Heart left ventricle (tissue), 16 donors: ENCODE data around the gene CBX6. TPM values are rescaled to one million over a fixed set of nuclear protein-coding genes. Genes with fewer than 3 reads are reported as not detected.

Source experiments
- ATAC-seq, 4 donors: fragments of 200-7000 bp; cut with Tn5 transposase; one replicate each; pipeline ENCODE4 v1.9.1; 2020 to 2022; ENCODE audit warnings: moderate library complexity in 4 of 4, mild to moderate bottlenecking in 3 of 4, moderate number of reproducible peaks in 1 of 4
- DNase-seq, 5 donors: peaks; one replicate each; pipeline ENCODE4 v3.0.0-alpha.2; 2020
- H3K27ac ChIP-seq, 12 donors: fragments of 200-600 bp; sonication (generic) in 4 of 12; one replicate each; pipeline versions ENCODE4 v1.5.0 to v1.8.0; 2016 to 2022; ENCODE audit warnings: mild to moderate bottlenecking in 2 of 12
- H3K27me3 ChIP-seq, 9 donors: fragments of 200-600 bp; sonication (generic) in 2 of 9; one replicate each; pipeline versions ENCODE4 v1.5.1 to v1.8.0; 2016 to 2022; ENCODE audit warnings: mild to moderate bottlenecking in 3 of 9
- H3K36me3 ChIP-seq, 9 donors: fragments of 200-600 bp; sonication (generic) in 2 of 9; one replicate each; pipeline versions ENCODE4 v1.5.0 to v1.8.0; 2018 to 2022; ENCODE audit warnings: mild to moderate bottlenecking in 2 of 9
- H3K4me1 ChIP-seq, 12 donors: fragments of 200-600 bp; sonication (generic) in 4 of 12; one replicate each; pipeline versions ENCODE4 v1.5.0 to v1.8.0; 2016 to 2022; ENCODE audit warnings: mild to moderate bottlenecking in 3 of 12
- H3K4me3 ChIP-seq, 12 donors: fragments of 200-600 bp; sonication (generic) in 4 of 12; one replicate each; pipeline versions ENCODE4 v1.5.0 to v1.8.0; 2017 to 2022; ENCODE audit warnings: mild to moderate bottlenecking in 9 of 12, moderate library complexity in 4 of 12
- H3K9me3 ChIP-seq, 12 donors: fragments of 200-600 bp; sonication (generic) in 4 of 12; one replicate each; pipeline versions ENCODE4 v1.5.0 to v1.8.0; 2016 to 2022; ENCODE audit warnings: mild to moderate bottlenecking in 1 of 12
- CTCF ChIP-seq, 12 donors: fragments of 200-600 bp; sonication (generic) in 4 of 12; IDR thresholded peaks; one replicate each; pipeline versions ENCODE4 v1.5.0 to v1.8.0; 2018 to 2022; ENCODE audit warnings: antibody characterized with exemption in 12 of 12, mild to moderate bottlenecking in 5 of 12
- POLR2A ChIP-seq, 2 donors: fragments of 450-650 bp; IDR thresholded peaks; one replicate each; pipeline ENCODE4 v1.6.1; 2017; ENCODE audit warnings: antibody characterized with exemption in 2 of 2, mild to moderate bottlenecking in 2 of 2, moderate library complexity in 2 of 2
- WGBS, 4 donors: extraction: QIAGEN DNeasy Blood & Tissue Kit in 2 of 4; methylation state at CpG; one replicate each; pipeline versions ENCODE4 v1.1.5 to v1.1.7; 2013 to 2018; 5-methylcytosine and 5-hydroxymethylcytosine counted together
- intact Hi-C, 10 donors: fragments of 100-400 bp; cut with DNase I; formaldehyde crosslinking; loops; one replicate each; pipeline versions ENCODE4 v1.11.1 to v1.14.2; 2022
- polyA plus RNA-seq, 2 donors: library from polyadenylated mRNA; stranded (reverse); fragments of 200-250 nt; gene quantifications; one replicate each; pipeline ENCODE4 v1.2.3, GENCODE V29; 2013
- total RNA-seq, 9 donors: library from RNA; depleted of rRNA in 2 of 9; stranded (reverse); fragments of >200 nt in 2 of 9; fragmentation: NEBNext Ultra II Directional in 3 of 9; extraction: Animal tissue kit (Norgen Biotek cat#: 25700) in 3 of 9; gene quantifications; one replicate each; pipeline versions ENCODE4 v1.1.0 to v1.2.4, GENCODE V29; 2016 to 2023
- donor health status: ischemic (EF 13 %, LVEDD 7.1; RV severe dilation, severe dysfunction).
- donor health status: healthy with polysubstance abuse.
- donor health status: DM: no; HTN: yes; CAD: no.
- donor health status: DM: no; HTN: no; CAD: no.
- donor health status: ischemic (EF 25% LVEDD 6.9; RV normal size, moderate dysfunction).
- donor health status: ischemic (EF 25% LVEDD 5.7; RV mildly dilated, moderate dysfunction).
- donor health status: healthy.
- donor health status: DM: yes; HTN: yes; CAD: no.
- donor health status: ischemic (EF 35%, LVEDD 5.7; RV mildly dilated, moderate dysfunction).
- donor health status: nonischemic (EF 11% LVEDD 7.7; RV severe dilation, severe dysfunction).
- donor health status: DM: yes; HTN: yes; CAD: no.
- donor health status: PGD.
- donor health status: ischemic (EF 29% LVEDD 5.4; RV normal size, mild dysfunction).
- donor health status: nonischemic (EF 23%, LVEDD 6.1; RV moderate dilation, normal function).

CBX6 gene
- total and polyA plus RNA-seq, 11 donors = 21.1 to 59.0 (median 43.7) TPM

- intact Hi-C loops = loop anchor here (1.0 to 10.0 kb wide), 14 partner anchors 51 to 446 kb away; partner anchors contain the start of genes RPL3 (in 3 of the 10) and APOBEC3B (in 2 of the 10)
- H3K36me3 ChIP-seq = peaks cover 0 to 41% (median 15%) of the 10 kb centered on the region in 9 donors
- peaks cover 0 to 63% (median 40%) of the 10 kb centered on the region in 12 donors for H3K4me1 ChIP-seq
- H3K9me3 ChIP-seq = no peaks in the 10 kb centered on the region
- DNase-seq (no peak), ATAC-seq (no peak)
- H3K27ac ChIP-seq = peak overlapping the region; percentile 78 to 99 (median 92)
- no peaks in the 10 kb centered on the region for H3K27me3 ChIP-seq
- H3K4me3 ChIP-seq = peak overlapping the region; percentile 29 to 98 (median 81)
- WGBS, 4 donors = 21 to 32% (median 28%) methylated on average over 2 of the region's 2 CpGs
- TF ChIP-seq POLR2A (IDR thresholded peaks at IDR 0.05) = no peak
- TF ChIP-seq CTCF (IDR thresholded peaks at IDR 0.05) = no peak
Measured at GRCh38 chr22:38870791-38871359, 1.1 kb downstream of the CBX6 start.

- H3K27me3 ChIP-seq = no peaks in the 10 kb centered on the region
- 8 to 11% (median 10%) methylated on average over 12 of the region's 12 CpGs for WGBS, 4 donors
- TF ChIP-seq CTCF (IDR thresholded peaks at IDR 0.05) = peak; percentile 88 to 97 (median 92)
- TF ChIP-seq POLR2A (IDR thresholded peaks at IDR 0.05) = no peak
Measured at GRCh38 chr22:38870312-38870741, 1.7 kb downstream of the CBX6 start.

GRCh38 chr22:38869663-38870062, 2.4 kb downstream of the CBX6 start:
- no peak for ATAC-seq
- Histone ChIP-seq H3K36me3 (peaks cover 0 to 53% (median 23%) of the 10 kb centered on the region in 9 donors), H3K4me3 (peak overlapping the region in 1 of 12 donors; percentile 84), H3K9me3 (no peaks in the 10 kb centered on the region), H3K4me1 (peaks cover 8 to 75% (median 52%) of the 10 kb centered on the region in 12 donors), H3K27ac (peak overlapping the region in 3 of 12 donors; percentile 43 to 99 (median 96)), H3K27me3 (no peaks in the 10 kb centered on the region)
- TF ChIP-seq CTCF (IDR thresholded peaks at IDR 0.05) (no peak), POLR2A (IDR thresholded peaks at IDR 0.05) (no peak)
- intact Hi-C loops = loop anchor here (1.0 to 10.0 kb wide), 17 partner anchors 53 to 448 kb away; partner anchors contain the start of genes RPL3 (in 3 of the 10), APOBEC3B (in 2 of the 10) and DNAL4 (in 1 of the 10)
- DNase-seq = no peak
- 73 to 88% (median 79%) methylated on average over 3 of the region's 3 CpGs for WGBS, 4 donors

More at GRCh38 chr22:38870312-38870741, 1.7 kb downstream of the CBX6 start:
- peaks cover 0 to 47% (median 21%) of the 10 kb centered on the region in 9 donors for H3K36me3 ChIP-seq
- H3K4me3 ChIP-seq = peak overlapping the region in 10 of 12 donors; percentile 65 to 96 (median 81)
- no peaks in the 10 kb centered on the region for H3K9me3 ChIP-seq
- peaks cover 4 to 68% (median 46%) of the 10 kb centered on the region in 12 donors for H3K4me1 ChIP-seq
- intact Hi-C loops = loop anchor here (1.0 to 10.0 kb wide), 14 partner anchors 52 to 447 kb away; partner anchors contain the start of genes RPL3 (in 3 of the 10) and APOBEC3B (in 2 of the 10)
- peak overlapping the region in 11 of 12 donors; percentile 78 to 99 (median 93) for H3K27ac ChIP-seq
- DNase-seq = peak; percentile 84 to 94 (median 91)
- peak; percentile 52 to 62 (median 58) for ATAC-seq

- no peaks in the 10 kb centered on the region for H3K27me3 ChIP-seq
- intact Hi-C loops = loop anchor here in 9 of 10 donors (1.0 to 10.0 kb wide), 9 partner anchors 77 to 253 kb away; partner anchors contain the start of gene DNAL4 (in 1 of the 9)
- H3K9me3 ChIP-seq = no peaks in the 10 kb centered on the region
- DNase-seq (peak; percentile 78 to 91 (median 86)), ATAC-seq (peak; percentile 30 to 42 (median 36))
- H3K27ac ChIP-seq = peak overlapping the region in 1 of 12 donors; percentile 43
- WGBS, 4 donors = 10 to 24% (median 11%) methylated on average over 5 to 8 of the region's 8 CpGs
- H3K4me3 ChIP-seq = no peak overlapping the region
- peaks cover 0 to 53% (median 23%) of the 10 kb centered on the region in 9 donors for H3K36me3 ChIP-seq
- H3K4me1 ChIP-seq = peaks cover 10 to 82% (median 60%) of the 10 kb centered on the region in 12 donors
- TF ChIP-seq CTCF (IDR thresholded peaks at IDR 0.05) (peak; percentile 83 to 97 (median 93)), POLR2A (IDR thresholded peaks at IDR 0.05) (no peak)
Measured at GRCh38 chr22:38868886-38869381, 3.1 kb downstream of the CBX6 start.
